ENCODE data around the gene LKAAEAR1.
A peak's percentile ranks its signal among the peaks of the same experiment; 100 is the strongest.

LKAAEAR1 gene

DNA sequence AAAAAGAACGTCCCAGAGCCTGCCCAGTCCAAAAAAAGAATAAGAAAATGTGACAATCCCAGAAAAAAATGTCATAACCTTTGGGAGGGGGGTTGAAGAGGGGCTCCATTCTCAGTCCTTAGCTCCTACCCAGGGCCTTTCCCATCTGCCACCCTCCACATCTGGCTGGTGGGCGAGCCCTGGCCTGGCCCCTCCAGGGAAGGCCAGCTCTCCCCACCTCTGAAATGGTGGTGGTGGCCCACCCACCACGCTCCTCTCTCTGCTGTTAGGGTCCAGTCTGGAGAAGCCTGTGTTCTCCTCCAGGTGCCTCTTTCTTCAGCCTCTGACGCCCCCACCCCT, 5.3 kb downstream of the LKAAEAR1 start:
- no peak for DNase-seq (ENCODE audit: low spot score)

DNA sequence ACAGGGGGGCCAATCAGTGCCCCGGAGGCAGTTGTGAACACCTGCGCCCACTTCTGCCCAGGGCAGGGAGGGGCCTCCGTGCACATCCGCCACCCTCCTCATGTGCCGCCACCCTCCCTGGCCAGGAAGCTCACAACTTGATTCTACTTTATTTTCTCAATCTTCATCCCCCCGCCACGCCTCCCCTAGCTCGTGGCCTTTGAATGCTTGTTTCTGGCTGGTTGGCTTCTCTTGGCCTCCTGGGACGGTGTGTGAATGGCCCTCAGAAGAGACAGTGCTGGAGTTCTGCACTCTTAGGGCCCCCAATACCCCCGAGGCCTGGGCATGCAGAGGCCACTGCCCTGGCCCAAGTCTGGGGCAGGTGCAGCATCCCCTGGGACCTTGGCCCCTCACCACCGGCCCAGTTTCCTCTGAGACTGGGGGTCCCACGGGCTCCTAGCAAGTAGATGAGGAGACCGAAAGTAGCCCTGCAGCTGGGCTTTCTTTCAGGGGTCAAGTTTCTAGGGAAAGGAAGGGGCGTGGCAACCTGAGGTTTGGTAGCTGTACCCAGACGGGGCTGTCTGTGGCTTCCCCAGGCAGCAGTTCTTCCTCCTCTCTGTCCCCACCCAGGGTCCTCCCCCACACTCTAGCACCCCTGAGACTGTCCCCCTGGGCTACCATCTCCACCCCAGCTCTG, 6.2 kb downstream of the LKAAEAR1 start:
- no peak for DNase-seq (ENCODE audit: low spot score)

DNA sequence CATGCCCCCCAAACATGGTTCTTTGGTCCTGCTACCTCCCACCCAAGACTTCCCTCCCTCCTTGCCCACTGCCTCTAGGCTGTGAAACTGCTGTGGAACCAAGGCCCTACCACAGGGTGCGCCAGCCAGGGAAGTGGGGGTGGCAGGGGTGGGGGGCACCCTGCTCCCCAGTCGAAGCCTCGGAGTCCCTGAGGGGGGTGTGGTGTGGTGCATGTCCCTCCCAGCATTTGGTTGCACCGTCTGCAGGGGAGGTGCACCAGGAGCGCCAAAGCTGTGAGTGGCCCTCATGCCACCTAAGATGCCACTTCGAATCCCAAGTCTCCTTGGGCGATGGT, 6.7 kb downstream of the LKAAEAR1 start:
- DNase-seq (ENCODE audit: low spot score): no peak

DNA sequence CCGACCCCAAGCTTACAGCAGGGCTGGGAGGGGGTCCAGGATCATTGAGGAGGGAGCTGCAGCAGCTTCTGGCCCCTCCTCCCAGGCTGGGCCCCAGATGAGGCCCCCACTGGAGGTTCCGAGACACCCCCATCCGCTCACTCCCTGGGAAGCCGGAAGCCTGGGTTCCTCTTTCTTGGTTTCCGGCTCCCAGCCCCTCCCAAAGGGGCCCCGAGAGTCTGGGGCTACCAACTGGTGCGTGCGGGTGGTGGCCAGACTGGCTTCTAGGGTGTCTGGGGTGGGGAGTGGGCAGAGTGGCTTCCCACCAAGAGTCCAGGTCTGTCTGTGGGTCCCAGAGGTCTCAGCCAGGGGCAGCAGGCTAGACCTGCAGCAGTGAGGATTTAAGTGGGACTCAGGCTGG, 7.1 kb downstream of the LKAAEAR1 start:
- DNase-seq (ENCODE audit: low spot score): no peak

DNA sequence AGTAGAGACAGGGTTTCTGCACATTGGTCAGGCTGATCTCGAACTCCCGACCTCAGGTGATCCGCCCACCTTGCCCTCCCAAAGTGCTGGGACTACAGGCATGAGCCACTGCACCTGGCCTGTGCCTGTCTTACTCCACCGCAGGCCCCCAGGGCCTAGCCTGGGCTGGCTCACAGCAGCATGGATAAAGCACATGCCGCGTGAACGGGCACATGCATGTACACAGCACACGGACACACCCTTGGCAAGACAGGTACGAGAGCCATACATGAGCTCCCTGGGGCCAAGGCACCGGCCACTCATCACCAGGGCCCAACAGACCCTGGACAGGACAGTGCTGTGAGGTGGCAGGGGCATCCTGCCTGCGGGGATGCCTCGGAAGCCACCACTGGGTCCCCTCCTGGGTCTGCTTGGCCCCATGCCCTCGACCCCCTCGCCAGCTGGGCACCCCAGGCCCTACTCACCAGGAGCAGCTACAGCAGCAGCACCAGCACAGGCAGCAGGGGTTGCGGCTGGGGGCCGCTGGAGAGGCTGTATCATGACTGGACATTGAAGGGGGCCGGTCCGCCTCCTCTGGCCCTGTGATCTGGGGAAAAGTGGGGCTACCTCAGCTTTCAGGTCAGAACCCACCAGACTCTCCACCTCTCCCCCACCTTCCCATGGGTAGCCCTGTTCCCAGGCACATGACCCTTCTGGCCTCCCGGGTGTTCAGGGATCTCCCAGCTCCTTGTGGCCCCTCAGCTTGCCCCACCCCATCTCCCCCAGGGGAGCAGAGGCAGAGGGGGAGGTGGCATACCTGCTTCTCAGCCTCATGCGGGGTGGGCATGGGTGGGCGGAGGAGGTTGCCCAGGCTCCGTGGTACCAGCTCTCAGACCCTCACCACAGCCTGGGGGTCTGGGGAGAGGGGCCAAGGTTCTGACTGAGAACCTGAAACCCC, 7.9 kb downstream of the LKAAEAR1 start:
- DNase-seq (ENCODE audit: low spot score): no peak

DNA sequence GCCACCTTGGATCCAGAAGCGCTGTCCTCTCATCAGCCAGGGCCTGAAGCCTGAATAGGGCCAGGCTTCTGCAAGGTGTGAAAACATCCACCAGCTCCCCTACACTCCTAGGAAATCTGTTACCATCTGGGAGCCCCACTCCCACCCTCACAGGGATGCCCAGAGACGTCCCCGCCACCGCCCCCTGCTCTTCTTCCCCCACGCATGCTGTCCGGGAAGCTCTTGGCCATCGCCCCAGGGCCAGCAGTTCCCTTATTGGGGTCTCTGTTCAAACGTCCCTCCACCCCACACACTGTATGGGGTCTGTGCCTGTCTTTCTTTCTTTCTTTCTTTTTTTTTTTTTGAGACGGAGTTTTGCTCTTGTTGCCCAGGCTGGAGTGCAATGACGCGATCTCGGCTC, 8.6 kb downstream of the LKAAEAR1 start:
- DNase-seq (ENCODE audit: low spot score): no peak

DNA sequence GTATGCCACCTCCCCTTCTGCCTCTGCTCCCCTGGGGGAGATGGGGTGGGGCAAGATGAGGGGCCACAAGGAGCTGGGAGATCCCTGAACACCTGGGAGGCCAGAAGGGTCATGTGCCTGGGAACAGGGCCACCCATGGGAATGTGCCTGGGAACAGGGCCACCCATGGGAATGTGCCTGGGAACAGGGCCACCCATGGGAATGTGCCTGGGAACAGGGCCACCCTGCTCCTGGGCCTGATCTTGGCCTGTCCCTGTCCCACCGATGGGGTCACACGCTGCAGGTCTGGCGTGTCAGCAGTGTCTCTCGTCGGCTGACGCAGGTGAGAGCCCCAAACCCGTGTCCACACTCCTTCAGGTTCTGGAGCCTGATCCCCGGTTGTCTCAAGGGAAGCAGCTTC, 9.2 kb downstream of the LKAAEAR1 start:
- no peak for DNase-seq (ENCODE audit: low spot score)

DNA sequence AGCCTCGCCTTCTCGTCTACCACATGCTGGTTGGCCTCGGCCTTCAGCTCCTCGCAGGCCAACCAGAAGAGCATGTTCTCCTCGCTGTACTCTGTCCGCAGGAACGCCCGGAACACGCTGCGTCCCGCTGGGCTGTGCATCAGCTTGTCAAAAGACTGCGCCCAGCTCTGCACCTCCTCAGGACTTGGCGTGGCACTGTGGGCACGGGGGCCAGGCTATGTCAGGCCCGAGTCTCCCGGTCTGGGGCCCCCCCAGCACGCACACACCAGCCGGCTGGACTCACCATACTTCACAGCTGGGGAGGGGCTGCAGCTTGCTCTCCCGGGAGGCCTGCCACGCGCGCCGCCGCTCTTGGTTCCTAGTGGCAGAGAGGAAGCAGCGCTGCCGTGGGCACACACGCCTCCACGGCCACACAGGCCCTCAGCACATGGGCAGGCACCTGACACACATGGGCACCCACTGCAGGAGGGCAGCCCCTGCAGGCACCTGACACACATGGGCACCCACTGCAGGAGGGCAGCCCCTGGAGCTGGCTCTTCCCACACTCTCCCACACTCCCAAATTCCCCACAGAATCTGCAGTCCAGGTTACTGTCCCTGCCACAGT, 9.9 kb downstream of the LKAAEAR1 start:
- no peak for DNase-seq (ENCODE audit: low spot score)

DNA sequence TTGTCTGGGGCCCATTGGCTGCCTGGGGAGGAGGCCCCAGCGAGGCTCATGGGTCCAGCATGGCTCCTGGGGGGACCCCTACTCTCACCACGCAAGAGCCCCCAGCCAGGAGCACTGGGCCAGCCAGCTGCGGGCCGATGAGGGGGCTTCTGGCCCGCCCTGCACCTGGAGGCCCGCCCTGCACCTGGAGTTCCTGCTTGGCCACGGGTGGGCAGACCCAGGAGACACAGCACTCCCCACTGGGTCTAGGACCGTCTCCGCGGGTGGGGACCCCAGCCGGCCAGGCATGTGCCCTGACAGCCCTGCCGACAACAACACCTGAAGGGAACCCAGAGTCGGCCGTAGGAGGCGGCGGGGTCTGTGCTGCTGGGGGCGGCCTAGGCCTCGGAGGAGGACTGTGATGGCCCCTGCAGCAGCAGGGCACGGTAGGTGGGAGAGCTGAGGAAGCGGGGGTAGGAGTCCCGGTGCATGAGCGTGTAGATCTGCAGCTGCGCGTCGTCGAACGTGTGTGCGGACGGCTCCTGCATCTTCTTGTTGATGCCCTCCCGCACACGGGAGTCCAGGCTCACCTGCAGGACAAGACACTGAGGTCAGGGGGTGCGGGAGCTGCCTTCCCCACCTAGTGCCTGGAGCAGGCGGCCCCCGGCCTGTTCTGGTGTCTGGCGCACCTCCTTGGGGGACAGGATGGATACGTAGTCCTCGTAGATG, 10.6 kb downstream of the LKAAEAR1 start:
- DNase-seq (ENCODE audit: low spot score): no peak

DNA sequence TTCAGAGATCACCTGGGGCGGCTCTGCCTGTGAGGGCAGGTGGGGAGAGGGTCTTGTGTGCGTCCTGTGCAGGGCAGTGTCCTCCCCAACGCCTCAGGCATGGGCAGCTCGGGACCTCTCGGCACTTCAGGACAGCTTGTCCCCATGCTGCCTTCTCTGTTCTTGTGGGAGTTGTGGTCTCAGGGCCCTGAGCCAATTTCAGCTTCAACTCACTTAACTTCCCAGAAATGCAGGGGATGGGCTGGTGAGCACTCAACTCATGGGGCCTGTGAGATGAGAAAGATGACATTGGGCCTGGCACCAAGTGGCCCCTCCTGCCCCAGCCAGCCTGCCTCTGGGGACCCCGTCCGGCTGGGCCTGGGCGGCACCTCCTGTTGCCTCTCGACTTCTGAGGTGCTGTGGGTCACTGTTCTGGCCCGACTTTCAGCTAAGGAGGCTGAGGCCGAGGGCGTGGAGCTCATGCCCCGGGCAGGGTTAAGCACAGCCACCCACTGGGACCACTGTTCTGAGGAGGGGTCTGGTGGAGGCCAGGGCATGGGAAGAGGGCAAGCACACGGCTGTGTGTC, 11.6 kb downstream of the LKAAEAR1 start:
- no peak for DNase-seq (ENCODE audit: low spot score)

DNA sequence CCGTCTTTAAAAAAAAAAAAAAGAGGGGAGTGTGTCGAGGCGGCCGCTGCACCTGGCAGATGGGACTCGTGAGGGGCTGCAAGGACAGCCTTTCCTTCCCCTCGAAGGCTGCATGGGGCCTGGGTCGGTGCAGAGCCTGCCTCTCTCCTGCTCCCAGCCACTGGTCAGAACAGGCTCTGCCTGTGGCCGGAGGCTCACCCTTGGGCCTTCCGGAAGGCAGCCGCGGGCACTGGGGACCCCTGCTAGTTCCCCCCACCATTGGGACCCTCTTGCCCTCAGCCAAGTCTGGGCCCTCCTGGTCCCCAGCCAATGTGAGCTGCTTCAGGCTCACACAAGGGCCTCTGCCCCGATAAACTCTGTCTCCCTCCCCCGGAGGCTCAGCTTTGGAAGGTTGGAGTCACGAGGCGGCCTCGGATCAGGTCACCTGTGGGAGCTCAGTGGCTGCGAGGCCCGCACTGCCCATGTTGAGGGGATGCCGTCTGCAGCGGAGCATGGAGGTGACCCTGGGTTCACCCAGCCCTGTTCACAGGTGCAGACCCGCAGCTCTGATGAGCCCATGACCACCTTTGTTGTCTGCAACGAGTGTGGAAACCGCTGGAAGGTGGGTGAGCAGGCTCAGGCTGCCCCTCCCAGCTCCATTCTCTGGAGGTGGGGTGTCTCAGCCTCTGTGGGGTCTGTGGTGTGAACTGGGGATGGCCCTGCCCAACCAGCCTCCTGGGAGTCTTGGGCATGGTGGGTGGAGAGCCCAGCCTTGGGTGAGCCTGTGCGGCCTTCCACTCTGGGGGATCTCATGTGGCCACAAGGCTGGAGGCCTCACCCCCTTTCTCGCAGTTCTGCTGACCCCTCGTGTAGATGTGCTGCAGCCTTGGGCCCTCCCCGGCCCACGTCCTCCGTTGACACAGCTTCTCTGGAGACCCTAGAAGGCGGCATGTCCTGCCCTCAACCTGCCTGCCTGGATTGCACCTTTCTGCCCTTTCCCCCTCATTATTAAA, 12.6 kb downstream of the LKAAEAR1 start:
- DNase-seq (ENCODE audit: low spot score): no peak

DNA sequence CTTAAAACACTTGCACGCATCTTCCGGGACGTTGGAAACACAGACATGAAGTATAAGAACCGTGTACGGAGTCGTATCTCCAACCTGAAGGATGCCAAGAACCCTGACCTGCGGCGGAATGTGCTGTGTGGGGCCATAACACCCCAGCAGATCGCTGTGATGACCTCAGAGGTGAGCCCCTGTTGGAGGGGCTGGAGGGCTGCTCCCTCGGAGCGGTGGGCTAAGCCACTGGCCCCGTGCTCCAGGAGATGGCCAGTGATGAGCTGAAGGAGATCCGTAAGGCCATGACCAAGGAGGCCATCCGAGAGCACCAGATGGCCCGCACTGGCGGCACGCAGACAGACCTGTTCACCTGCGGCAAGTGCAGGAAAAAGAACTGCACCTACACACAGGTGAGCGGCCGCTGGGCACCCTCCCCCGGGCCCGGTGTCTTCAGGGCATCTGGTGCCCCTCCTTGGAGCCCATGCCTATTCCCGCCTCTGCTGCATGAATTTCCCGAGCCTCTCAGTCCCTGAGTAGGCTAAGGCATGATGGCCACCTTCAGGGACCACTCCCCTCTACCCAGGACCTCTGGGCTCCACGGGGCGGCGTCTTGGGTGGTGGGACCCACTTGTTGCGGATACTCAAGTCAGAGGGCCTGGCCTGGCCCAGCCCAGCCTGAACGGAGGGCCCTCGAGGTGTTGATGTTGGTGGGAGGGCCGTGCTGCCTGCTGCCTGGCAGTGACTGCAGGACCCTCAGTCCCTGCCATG, 13.8 kb downstream of the LKAAEAR1 start:
- DNase-seq (ENCODE audit: low spot score): no peak

DNA sequence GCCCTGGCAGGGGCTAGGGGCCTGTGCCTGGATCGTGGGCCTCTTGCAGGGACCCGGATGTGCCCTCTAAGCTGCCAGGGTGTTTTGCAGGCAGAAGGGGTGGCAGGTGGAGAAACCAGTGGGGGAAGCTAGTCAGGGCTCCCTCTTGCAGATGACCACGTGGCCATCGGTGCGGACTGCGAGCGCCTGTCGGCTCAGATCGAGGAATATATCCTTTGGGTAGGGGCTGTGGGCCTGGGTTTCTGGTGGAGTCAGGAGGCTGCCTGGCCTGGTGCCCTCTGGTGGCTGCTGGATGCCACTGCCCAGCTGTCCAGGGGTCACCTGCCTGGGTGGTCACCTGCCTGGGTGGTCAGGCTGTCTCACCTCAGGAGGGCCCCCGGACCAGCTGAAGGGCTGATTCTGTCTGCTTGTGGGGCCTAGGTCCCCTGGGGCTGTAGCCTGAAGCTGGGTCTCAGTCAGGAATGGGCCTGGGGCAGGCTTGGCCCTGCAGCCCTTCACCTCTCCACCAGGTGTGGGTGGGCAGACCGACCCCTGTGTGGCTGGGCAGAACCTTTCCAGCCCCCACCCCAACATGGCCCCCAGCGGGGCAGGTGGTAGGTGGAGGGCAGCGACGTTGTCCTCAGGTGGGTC, 14.5 kb downstream of the LKAAEAR1 start:
- DNase-seq (ENCODE audit: low spot score): peak; percentile 57

DNA sequence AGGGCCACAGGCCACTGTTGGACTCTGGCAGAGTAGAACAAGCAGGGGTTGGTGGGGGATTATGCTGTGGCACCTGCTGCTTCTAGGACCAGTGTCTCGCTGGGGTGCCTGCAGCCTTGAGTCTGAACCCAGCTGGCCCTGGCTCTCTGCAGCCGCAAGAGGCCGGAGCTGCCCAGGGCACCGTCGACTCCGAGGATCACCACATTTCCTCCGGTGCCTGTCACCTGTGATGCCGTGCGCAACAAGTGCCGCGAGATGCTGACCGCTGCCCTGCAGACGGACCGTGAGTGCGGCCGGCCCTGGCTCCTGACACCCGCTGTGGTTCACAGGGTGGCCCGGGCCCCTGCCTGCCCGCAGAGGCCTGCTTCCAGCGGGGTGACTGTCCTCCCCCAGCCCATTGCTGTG, 15.0 kb downstream of the LKAAEAR1 start:
- no peak for DNase-seq (ENCODE audit: low spot score)

DNA sequence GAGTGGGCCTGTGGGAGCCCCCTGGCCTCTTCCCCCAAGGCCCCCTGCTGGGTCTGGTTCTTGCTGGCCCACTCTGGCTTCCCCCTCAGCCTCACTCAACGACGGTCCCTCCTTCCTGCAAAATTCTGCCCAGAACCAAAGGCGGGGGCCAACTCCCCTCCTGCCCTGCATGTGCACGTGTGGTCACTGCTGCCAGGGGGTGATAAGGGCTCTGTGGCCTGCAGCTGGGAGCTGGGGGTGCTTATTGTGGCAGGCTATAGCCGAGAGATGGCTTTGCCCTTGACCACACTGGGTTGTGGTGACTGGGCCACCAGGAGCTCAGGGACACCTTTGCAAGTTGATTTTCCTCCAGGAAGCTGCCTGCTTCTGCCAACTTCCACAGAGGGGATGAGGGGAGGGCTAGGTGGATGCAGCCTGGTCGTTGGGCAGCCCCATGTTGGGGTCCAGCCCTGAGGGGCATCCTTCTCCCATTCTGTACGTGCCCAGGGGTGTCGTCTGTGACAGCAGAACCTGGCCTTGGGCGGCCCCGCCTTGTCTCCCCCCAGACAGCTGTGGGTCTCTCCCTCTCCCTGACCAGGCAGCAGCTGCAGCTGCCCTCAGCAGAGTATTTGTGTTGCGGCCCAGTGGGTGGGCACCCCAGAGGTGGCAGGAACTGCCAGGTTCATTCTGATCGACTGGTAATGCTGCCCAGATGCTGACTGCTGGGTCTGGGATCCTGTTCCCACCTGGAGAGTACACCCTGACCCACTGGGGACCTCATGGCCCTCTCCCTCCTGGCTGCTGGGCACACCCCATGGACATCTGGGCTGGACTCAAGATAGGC, 15.6 kb downstream of the LKAAEAR1 start:
- no peak for DNase-seq (ENCODE audit: low spot score)

DNA sequence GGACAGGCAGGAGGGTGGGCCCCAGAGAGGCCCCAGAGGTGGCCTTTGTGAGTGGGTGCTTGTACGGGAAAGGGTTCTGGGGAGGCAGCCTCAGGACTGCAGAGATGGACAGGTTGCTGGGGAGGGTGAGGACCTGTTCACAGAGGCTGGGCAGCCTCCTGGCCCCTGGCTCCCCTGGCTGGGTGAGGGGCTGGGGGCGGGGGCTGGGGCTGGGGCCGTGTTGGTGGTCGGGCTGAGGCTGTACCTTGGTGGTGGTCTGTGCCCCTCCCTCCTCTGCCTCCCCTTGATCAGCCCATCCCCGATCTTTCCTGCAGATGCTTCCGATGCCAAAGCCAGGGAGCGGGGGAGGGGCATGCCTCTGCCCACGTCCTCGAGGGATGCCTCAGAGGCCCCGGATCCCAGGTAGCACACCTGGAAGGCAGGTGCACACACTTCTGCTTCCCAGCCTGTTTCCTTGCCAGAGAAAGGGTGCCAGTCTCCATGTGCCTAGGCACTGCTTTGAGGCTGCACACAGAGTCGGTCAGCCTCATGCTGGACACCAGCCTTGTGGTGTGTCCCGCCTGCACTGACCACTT, 16.4 kb downstream of the LKAAEAR1 start:
- DNase-seq (ENCODE audit: low spot score): no peak

DNA sequence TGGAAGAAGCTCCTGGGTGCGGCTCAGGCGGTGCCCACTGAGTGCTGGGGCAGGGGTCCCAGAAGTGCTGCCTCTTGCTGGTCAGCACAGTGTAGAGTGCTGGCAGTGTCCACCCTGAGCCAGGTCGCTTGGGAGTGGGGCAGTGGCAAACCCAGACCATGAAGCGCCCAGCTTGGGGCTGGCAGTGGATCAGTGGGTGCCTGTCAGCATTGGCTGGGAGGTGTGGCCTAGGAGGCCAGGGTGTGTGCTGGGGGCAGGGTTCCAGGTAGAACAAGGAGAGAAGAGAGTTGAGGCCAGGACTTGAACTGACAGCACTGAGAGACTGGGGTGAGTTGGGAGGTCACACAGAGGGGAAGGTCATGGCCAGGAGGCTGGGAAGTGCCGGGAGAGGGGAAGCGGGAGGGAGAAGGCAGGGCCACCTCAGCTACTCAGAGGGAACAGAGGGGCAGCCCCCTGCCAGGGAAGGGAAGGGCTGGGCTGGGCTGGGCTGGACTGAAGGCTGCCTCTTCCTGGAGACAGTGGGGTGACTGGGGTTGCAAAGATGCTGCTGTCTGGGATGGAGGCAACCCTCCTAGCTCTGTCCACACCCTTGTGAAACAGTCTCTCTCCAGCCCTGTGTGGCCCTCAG, 17.1 kb downstream of the LKAAEAR1 start:
- no peak for DNase-seq (ENCODE audit: low spot score)

DNA sequence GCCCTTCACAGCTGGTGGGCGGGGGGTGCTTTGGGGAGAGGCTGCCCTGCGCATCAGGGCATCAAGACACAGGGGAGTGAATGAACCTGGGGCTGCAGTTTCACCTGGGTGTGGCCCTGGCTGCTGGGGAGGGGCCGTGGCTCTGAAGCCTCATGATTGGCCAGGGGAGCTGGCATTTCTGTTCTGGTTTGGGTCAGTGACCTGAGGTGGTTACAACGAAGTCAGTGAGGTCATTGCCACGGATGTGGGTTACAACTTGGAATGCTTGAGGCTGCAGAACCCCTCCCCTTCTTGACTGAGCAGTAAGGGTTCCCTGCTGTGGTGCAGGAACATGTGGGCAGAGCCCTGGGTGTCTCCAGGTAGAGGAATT, 18.2 kb downstream of the LKAAEAR1 start:
- DNase-seq (ENCODE audit: low spot score): no peak
